Hepatocyte (in vitro differentiated cells): ENCODE measurements around the gene CHRNA1. TPM values are rescaled to one million over a fixed set of nuclear protein-coding genes. Genes with fewer than 3 reads are reported as not detected.

Source experiments
- DNase-seq: peaks from one replicate; pipeline ENCODE4 v3.0.0-alpha.2; 2016; ENCODE audit warnings: low spot score
- H2AFZ ChIP-seq: fragments of 200-600 bp; sonication (generic); 2 replicates; pipeline ENCODE4 v1.6.0; 2016; ENCODE audit warnings: antibody characterized with exemption, mild to moderate bottlenecking
- H3K27ac ChIP-seq: fragments of 200-600 bp; sonication (generic); 2 replicates; pipeline ENCODE4 v1.5.1; 2016; ENCODE audit warnings: mild to moderate bottlenecking
- H3K27me3 ChIP-seq: fragments of 200-600 bp; sonication (generic); 2 replicates; pipeline ENCODE4 v1.6.1; 2016
- H3K36me3 ChIP-seq: fragments of 200-600 bp; sonication (generic); replicated peaks from 2 replicates; pipeline ENCODE4 v1.5.1; 2016; ENCODE audit warnings: low read depth; ENCODE audit not compliant: insufficient read depth
- H3K4me1 ChIP-seq: fragments of 200-600 bp; sonication (generic); 2 replicates; pipeline ENCODE4 v1.5.1; 2016; ENCODE audit warnings: mild to moderate bottlenecking, moderate library complexity; ENCODE audit not compliant: insufficient read depth
- H3K4me2 ChIP-seq: fragments of 200-600 bp; sonication (generic); 2 replicates; pipeline ENCODE4 v1.6.0; 2016
- H3K4me3 ChIP-seq: fragments of 200-600 bp; sonication (generic); 2 replicates; pipeline ENCODE4 v1.5.1; 2016; ENCODE audit warnings: mild to moderate bottlenecking
- H3K79me2 ChIP-seq: fragments of 200-600 bp; sonication (generic); 2 replicates; pipeline ENCODE4 v1.6.0; 2017; ENCODE audit warnings: mild to moderate bottlenecking
- H3K9me2 ChIP-seq: fragments of 200-600 bp; sonication (generic); replicated peaks from 2 replicates; pipeline ENCODE4 v1.6.0; 2017; ENCODE audit warnings: mild to moderate bottlenecking; ENCODE audit not compliant: insufficient read depth
- H3K9me3 ChIP-seq: fragments of 200-600 bp; sonication (generic); 2 replicates; pipeline ENCODE4 v1.5.1; 2016; ENCODE audit warnings: low read depth, mild to moderate bottlenecking
- H4K20me1 ChIP-seq: fragments of 200-600 bp; sonication (generic); 2 replicates; pipeline ENCODE4 v1.6.0; 2016; ENCODE audit warnings: mild to moderate bottlenecking; ENCODE audit not compliant: insufficient read depth, poor library complexity, severe bottlenecking
- EZH2 ChIP-seq: fragments of 200-600 bp; sonication (generic); IDR thresholded peaks from 2 replicates; pipeline ENCODE4 v1.6.1; 2016; ENCODE audit warnings: antibody characterized with exemption, mild to moderate bottlenecking, borderline replicate concordance
- EZH2phosphoT487 ChIP-seq: fragments of 200-600 bp; sonication (generic); IDR thresholded peaks from one replicate; pipeline ENCODE4 v1.6.1; 2018; ENCODE audit warnings: antibody characterized with exemption, mild to moderate bottlenecking, low read depth, moderate library complexity; ENCODE audit not compliant: unreplicated experiment, severe bottlenecking
- WGBS: methylation state at CpG from one replicate; pipeline ENCODE4 v1.1.6; 2016; ENCODE audit warnings: low lambda C conversion rate; ENCODE audit errors: missing lambda C conversion rate; 5-methylcytosine and 5-hydroxymethylcytosine counted together
- polyA plus RNA-seq: library from polyadenylated mRNA; unstranded; fragments of >200 nt; fragmentation: Nextera tagmentation; extraction: Ambion mirVana; gene quantifications from 2 replicates; pipeline ENCODE4 v1.2.1, GENCODE V29; 2016
- total RNA-seq: library from RNA; depleted of rRNA; stranded (reverse); fragments of >200 nt; gene quantifications from 2 replicates; pipeline ENCODE4 v1.2.3, GENCODE V29; 2014
- TF ChIP-seq, protein P1 (sequence below): fragments of 200-600 bp; sonication (generic); IDR thresholded peaks from 2 replicates; pipeline ENCODE4 v1.5.1; 2016; ENCODE audit warnings: antibody characterized with exemption, mild to moderate bottlenecking; ENCODE audit not compliant: poor library complexity

The CHRNA1 gene
- total and polyA plus RNA-seq, 2 experiments from 2014 or later, result 1.5 to 1.9 TPM

DNA sequence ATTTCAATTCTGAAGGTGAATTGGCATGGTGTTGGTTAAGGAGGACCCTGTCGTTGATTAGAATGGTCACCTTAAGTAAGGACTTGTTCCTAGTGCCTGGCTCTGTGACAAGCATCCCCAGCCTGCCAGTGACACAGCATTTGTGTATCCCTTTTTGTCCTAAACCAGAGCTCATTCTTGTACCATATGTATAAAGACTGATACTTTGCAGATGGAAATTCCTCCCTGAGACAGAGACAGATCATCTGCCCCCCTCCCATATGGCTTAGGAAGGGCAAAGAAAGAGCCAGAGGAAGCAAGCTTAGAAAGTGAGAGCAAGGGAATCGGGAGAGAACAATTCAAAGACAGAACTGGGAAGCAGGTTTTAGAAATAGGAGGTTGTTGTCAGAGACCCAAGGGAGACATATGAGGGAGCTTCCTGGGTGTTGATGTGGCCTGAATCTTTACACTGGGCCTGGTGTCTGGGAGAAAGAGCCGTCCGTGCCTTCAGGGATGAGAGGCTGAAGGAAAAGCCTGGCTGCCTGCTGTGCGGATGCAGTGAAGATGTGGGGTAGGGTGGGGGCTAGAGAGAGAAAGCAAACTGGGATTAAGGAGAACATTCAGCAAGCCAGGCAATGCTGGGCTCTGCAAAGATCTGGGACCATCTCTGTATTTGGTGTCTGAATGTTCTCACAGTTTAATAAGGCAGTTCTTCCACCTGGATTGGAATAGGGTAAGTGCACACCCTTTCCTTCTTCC is 13.2 kb upstream of the CHRNA1 start:
- Histone ChIP-seq H3K27ac (peak overlapping the region; percentile 72), H4K20me1 (no peaks in the 10 kb centered on the region), H3K27me3 (no peaks in the 10 kb centered on the region), H3K4me3 (no peak overlapping the region), H2AFZ (no peak overlapping the region), H3K9me3 (no peaks in the 10 kb centered on the region), H3K9me2 (no peaks in the 10 kb centered on the region), H3K4me2 (peak overlapping the region; percentile 55), H3K36me3 (no peaks in the 10 kb centered on the region), H3K4me1 (peaks cover 27% of the 10 kb centered on the region), H3K79me2 (no peaks in the 10 kb centered on the region)
- WGBS, result 72% methylated on average over 5 of the region's 5 CpGs
- DNase-seq, result no peak
- TF ChIP-seq EZH2phosphoT487 (no peak), EZH2 (no peak)
- TF ChIP-seq, protein P1, sequence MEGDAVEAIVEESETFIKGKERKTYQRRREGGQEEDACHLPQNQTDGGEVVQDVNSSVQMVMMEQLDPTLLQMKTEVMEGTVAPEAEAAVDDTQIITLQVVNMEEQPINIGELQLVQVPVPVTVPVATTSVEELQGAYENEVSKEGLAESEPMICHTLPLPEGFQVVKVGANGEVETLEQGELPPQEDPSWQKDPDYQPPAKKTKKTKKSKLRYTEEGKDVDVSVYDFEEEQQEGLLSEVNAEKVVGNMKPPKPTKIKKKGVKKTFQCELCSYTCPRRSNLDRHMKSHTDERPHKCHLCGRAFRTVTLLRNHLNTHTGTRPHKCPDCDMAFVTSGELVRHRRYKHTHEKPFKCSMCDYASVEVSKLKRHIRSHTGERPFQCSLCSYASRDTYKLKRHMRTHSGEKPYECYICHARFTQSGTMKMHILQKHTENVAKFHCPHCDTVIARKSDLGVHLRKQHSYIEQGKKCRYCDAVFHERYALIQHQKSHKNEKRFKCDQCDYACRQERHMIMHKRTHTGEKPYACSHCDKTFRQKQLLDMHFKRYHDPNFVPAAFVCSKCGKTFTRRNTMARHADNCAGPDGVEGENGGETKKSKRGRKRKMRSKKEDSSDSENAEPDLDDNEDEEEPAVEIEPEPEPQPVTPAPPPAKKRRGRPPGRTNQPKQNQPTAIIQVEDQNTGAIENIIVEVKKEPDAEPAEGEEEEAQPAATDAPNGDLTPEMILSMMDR, result no peak

- 37% methylated on average over 3 of the region's 3 CpGs for WGBS
- no peak for TF ChIP-seq EZH2phosphoT487
- TF ChIP-seq, protein P1, result no peak
- no peak for TF ChIP-seq EZH2
Measured at GRCh38 chr2:174776675-174777074, 12.4 kb upstream of the CHRNA1 start.

DNA sequence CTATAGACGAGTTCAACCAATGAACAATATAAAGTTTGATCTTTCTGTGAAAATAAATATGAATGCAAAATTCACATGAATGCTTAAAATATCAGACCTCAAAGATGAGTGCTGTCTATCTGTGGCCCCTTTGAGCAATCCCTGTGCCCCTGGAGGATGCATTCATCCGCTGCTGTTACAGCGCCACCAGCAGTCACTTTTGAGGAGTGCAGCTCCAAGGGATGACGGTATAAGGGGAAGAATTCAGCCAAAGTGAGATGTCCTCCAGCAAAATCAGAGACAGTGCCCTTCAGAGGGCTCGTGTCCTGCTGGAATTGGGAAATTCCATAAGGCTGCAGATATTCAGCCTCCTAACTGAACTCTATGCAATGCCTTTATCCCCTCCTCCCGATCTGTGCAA is 12.0 kb upstream of the CHRNA1 start:
- H3K36me3 ChIP-seq, result no peaks in the 10 kb centered on the region
- H3K27ac ChIP-seq, result peak overlapping the region; percentile 72
- H3K27me3 ChIP-seq, result no peaks in the 10 kb centered on the region
- no peak for DNase-seq
- H2AFZ ChIP-seq, result no peak overlapping the region
- no peaks in the 10 kb centered on the region for H3K9me2 ChIP-seq
- TF ChIP-seq, protein P1, result peak; percentile 39
- TF ChIP-seq EZH2 (no peak), EZH2phosphoT487 (no peak)
- peak overlapping the region; percentile 1 for H3K4me2 ChIP-seq
- H3K79me2 ChIP-seq, result no peaks in the 10 kb centered on the region
- WGBS, result 69% methylated on average over 6 of the region's 6 CpGs
- peaks cover 35% of the 10 kb centered on the region for H3K4me1 ChIP-seq
- no peaks in the 10 kb centered on the region for H3K9me3 ChIP-seq
- no peak overlapping the region for H3K4me3 ChIP-seq
- H4K20me1 ChIP-seq, result no peaks in the 10 kb centered on the region

More at GRCh38 chr2:174776675-174777074, 12.4 kb upstream of the CHRNA1 start:
- no peak for DNase-seq
- H3K4me3 ChIP-seq, result no peak overlapping the region
- H3K27me3 ChIP-seq, result no peaks in the 10 kb centered on the region
- no peaks in the 10 kb centered on the region for H3K36me3 ChIP-seq
- H2AFZ ChIP-seq, result no peak overlapping the region
- H3K4me2 ChIP-seq, result peak overlapping the region; percentile 1
- H4K20me1 ChIP-seq, result no peaks in the 10 kb centered on the region
- H3K9me3 ChIP-seq, result no peaks in the 10 kb centered on the region
- peaks cover 34% of the 10 kb centered on the region for H3K4me1 ChIP-seq
- H3K27ac ChIP-seq, result peak overlapping the region; percentile 72
- no peaks in the 10 kb centered on the region for H3K9me2 ChIP-seq
- H3K79me2 ChIP-seq, result no peaks in the 10 kb centered on the region
